AG08396 (cell line): ENCODE data around the gene MGLL.
"Not testable (repeated sequence)": the region's sequence is repeated elsewhere in the genome, so short reads cannot be mapped to it uniquely, and the experiment has no call there.

Experiments used
- DNase-seq: peaks from one replicate; pipeline ENCODE4 v3.0.0; 2012; ENCODE audit warnings: low spot score, mixed read lengths

Gene MGLL

GRCh38 chr3:127707851-127708411 is 114.4 kb downstream of the MGLL start:
- no peak for DNase-seq

DNA sequence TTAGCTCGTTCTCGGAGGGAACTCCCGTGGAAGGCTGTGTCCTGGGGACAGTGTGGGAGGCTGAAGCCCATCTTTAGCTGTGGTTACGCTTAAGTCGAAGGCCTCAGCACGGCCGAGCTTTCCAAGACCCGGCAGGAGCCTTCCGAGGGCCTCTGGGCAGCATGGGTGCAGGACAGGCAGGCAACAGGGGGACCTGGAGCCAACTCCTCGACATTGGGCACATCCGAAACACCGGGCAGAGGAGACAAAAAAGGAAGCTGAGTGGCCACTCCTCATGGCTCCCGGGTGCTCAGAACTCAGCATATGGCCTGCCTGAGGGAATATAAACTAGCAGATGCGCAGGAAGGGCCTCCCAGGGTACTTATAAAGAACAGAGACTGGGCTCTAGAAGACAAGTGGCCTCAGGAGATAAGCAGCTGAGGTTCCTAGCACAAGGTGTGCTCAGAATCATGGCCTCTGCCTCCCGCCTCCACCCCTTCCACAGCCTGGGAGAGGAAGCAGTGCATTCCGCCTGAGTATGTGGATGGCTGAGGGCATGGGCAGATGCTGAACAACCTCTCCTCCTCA is 115.4 kb downstream of the MGLL start:
- DNase-seq: no peak

- DNase-seq: no peak
Measured at GRCh38 chr3:127706312-127706711, 116.0 kb downstream of the MGLL start.

DNA sequence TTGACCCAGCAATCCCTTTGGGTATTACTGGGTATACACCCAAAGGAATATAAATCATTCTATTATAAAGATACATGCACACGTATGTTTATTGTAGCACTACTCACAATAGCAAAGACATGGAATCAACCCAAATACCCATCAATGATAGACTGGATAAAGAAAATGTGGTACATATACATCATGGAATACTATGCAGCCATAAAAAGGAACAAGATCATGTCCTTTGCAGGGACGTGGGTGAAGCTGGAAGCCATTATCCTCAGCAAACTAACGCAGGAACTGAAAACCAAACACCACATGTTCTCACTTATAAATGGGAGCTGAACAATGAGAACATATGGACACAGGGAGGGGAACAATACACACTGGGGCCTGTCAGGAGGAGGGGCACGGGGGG is 117.5 kb downstream of the MGLL start:
- DNase-seq: not testable (repeated sequence)

GRCh38 chr3:127702151-127702578 is 120.2 kb downstream of the MGLL start:
- DNase-seq: peak; percentile 16

DNA sequence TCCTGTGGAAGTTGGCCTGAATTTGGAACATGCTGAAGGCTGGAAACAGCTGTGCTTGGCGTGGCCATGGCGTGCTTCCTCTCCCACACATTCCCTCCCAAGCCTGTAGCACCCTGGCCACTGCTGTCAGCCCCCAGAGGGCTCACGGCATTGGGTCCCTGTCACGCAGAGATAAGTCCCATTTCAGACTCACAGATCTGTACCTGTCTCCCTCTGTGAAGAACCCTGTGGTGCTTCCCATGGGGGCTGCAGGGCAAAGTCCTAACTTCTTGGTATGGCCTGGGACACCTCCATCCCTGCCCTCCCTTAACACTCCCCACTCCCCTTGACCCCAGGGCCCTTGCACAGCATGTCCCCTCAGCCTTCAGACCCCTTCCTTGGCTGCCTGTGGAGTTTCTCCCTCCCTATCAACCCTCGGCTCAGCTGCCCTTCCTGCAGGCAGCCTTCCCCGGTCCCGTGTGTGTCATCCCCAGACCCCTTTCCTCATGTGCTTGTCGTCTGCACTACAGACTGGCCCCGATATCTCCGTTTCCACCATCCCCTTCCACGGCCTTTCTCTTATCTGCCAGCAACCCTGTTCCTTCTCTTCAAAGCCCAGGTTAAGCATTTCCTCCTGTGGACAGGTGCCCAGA is 120.9 kb downstream of the MGLL start:
- no peak for DNase-seq

DNA sequence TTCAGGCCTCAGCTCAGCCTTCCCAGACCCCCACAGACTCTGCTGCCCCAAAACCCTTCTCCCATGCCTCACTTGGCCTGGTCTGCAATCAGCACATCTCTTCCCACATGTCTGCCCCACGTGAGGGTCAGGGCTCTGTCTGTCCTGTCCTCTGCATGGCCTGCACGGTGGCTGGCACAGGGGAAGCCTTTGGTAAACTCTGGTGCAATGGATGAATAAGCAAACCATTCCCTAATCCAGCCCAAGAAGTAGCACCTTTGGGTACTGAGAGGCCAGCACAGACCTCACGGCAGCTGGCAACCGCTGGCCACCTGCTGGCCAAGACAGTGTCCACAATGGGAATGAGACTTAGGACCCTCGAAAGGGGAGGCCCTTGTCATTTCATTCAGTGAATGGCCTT is 121.9 kb downstream of the MGLL start:
- no peak for DNase-seq

DNA sequence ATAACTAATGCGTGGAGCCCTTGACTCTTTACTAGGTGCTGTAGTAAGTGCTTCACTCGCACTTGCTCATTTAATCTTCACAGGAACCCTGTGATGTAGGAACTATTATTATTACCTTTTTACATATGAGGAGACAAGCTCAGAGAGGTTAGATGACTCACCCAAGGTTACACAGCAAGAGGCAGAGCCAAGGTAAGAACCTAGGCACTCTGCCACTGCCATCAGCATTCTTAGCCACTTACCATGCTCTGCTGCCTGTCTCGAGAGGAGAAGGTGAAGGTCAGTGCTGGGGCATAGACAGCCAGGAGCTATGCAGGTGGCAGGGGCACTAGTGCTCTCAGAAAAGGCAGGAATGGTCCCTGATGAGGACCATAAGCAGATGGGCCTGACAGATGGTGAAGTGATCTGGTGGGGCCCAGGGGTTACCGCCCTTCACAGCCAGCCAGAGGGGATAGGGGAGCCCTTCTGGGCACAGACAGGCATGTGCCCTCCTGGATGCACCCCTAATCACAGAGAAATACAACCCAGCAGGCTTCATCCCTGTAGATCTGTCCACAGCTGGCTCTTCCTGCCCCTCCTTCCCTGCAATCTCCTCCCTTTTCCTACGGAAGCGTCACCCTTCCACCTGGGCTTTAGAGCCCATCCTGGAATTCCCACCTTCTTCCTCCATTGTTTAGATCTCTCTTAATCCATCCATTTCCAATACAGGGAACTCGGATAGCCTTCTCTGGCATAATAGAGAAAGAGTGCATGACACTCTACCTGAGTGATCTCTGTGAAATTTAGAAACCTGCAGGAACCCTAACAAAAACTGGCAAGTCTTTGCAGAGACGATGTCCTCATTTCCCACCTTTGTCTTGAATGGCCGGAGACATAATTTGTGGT is 122.7 kb downstream of the MGLL start:
- DNase-seq: no peak

GRCh38 chr3:127698691-127699415 is 123.5 kb downstream of the MGLL start:
- DNase-seq: no peak

DNA sequence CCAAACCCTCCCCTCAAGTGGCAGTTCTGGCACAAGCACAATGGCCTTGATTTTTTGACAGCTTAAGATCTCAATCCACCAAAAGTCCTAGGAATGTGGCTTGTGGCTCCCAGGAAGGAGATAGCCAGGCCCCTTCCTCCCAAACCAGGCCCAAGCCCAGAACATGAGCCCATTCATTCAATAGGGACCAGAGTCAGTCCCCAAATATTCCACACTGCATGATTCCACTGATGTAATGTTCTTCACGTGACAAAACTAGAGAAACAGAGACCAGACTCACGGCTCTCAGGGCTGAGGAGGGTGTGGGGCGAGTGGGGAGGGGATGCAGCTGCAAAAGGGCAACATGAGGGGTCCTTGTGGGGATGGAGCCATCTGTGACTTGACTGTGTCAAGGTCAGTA is 124.0 kb downstream of the MGLL start:
- no peak for DNase-seq

GRCh38 chr3:127697551-127698240 is 124.6 kb downstream of the MGLL start:
- DNase-seq: peak; percentile 75

DNA sequence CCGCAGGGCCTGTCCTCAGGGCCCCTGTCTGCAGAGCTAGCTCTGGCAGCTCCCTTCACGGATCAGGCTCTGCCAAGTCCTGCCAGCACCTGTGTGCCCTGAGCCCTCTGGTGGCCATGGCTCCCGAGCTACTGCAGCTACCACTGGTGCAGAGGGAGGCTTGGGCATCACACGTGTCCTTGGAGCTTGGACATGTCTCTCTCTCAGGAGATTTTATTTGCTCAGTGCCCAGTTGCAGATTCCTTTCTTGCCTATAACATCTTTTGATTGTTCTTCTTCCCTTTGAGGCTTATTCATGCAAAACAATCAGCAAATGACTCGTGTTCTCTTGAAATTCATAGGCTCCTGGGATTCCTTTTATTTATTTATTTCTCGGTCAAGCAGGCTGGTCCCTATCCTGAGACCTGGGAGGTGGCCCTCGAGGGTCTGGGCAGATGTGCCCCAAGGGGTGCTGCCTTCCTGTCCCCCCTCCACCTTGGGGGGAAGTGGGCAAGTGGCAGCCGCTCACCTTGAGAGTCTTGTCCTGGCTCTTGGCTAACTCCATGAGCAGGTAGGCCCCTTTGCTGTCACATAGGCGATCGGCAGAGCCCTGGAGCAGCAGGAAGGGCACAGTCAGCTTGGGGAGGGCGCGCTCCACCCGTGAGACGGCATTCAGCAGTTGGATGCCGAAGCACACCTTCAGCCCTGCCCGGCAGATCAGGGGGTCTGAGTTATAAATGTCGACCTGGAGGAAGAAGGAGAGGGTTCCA is 127.7 kb downstream of the MGLL start:
- no peak for DNase-seq

GRCh38 chr3:127693336-127693843 is 128.9 kb downstream of the MGLL start:
- no peak for DNase-seq

DNA sequence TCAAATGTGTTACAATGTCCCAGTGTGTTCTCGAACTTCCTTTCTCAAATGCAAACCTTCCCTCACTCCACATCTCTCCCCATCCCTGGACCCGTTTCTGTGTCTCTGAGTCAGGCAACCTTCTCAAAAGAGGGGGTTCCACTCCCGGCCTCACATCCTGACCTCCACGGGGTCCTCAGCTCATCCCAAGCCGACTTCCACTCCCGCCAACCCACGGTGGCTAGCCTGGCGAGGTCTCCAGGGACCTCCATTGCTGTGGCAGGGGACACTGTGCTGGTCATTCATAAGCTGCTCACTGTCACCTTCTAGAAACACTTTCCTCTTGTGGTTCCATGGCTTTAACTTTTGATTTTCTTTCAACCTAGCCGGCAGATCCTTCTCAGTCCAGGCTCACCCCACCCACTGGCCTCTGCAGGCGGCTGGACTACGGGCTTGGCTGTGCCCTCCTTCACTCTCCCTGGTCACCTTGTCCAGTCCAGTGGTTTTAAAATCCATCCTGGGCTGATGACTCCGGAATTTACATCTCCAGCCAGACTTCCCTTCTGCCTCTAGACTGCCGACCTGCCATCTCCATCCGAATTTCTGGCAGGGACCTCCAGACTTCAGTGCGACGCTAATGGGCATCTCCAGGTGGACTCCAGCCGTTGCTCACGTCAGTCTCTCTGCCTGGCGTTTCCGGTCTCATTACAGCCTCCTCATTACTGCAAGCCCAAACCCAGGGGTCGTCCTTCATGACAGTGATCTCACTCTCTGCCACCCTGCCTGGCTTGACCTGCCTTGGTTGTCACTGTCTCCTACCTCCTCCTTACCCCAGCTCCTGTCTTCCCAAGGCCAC is 129.6 kb downstream of the MGLL start:
- no peak for DNase-seq

- no peak for DNase-seq
Measured at GRCh38 chr3:127691974-127692373, 130.3 kb downstream of the MGLL start.

GRCh38 chr3:127691489-127691888 is 130.8 kb downstream of the MGLL start:
- no peak for DNase-seq

- DNase-seq: peak; percentile 64
Measured at GRCh38 chr3:127690823-127691452, 131.4 kb downstream of the MGLL start.

DNA sequence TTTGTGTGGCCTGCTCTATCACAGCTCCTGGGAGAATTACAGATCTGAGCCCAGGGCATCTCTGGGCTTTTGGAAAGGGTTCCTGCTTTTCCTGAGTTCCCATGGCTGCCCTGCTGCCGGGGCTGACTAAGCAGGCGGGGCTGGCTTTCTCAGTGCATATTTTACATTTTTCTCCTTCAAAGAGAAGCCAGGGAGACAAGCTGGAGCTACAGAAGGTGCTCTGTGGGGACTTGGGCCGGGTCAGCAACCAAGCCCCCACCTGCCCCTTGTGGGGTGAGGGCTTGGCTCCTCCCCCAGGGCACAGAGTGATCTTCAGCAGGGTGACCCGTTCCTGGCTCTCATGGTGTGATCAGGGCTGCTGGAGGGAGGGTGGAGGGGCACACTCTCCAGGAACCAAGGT is 132.2 kb downstream of the MGLL start:
- peak; percentile 70 for DNase-seq

- no peak for DNase-seq
Measured at GRCh38 chr3:127689266-127689860, 133.0 kb downstream of the MGLL start.
